ENCODE results near the gene HMGXB3.

HMGXB3 gene

GRCh38 chr5:150000256-150000989 is at the start of gene HMGXB3, which contains the start of gene TIGD6:
TSS of gene HMGXB3 (plus strand) at chr5:150000739. CDS start at chr5:150004853, 4,114 bp downstream.
TSS of gene TIGD6 (minus strand) at chr5:150000654. CDS start at chr5:149996348, 4,306 bp downstream.
- in situ Hi-C loops (cut with MboI; ENCODE audit: low sequenced_read_pairs) = no loop called here

- in situ Hi-C loops (cut with MboI; ENCODE audit: low sequenced_read_pairs) = no loop called here
These were observed 49.3 kb upstream of the HMGXB3 start for GRCh38 chr5:149951138-149951749.

- in situ Hi-C loops (cut with MboI; ENCODE audit: low sequenced_read_pairs) = no loop called here
These were observed 47.0 kb upstream of the HMGXB3 start for GRCh38 chr5:149953436-149954121.

GRCh38 chr5:149954798-149955197 is 45.7 kb upstream of the HMGXB3 start:
- in situ Hi-C loops (cut with MboI; ENCODE audit: low sequenced_read_pairs) = no loop called here

GRCh38 chr5:149956685-149957084 is 43.9 kb upstream of the HMGXB3 start:
- in situ Hi-C loops (cut with MboI; ENCODE audit: low sequenced_read_pairs) = no loop called here

- in situ Hi-C loops (cut with MboI; ENCODE audit: low sequenced_read_pairs) = no loop called here
These were observed 42.7 kb upstream of the HMGXB3 start for GRCh38 chr5:149957855-149958254.

GRCh38 chr5:149959406-149960236 is 40.9 kb upstream of the HMGXB3 start:
- in situ Hi-C loops (cut with MboI; ENCODE audit: low sequenced_read_pairs) = no loop called here

GRCh38 chr5:149960272-149961185 is 40.0 kb upstream of the HMGXB3 start, which contains the start of gene SLC26A2:
TSS of gene SLC26A2 (plus strand) at chr5:149960758. CDS start at chr5:149977653, 16,895 bp downstream.
- in situ Hi-C loops (cut with MboI; ENCODE audit: low sequenced_read_pairs) = no loop called here

- in situ Hi-C loops (cut with MboI; ENCODE audit: low sequenced_read_pairs) = no loop called here
These were observed 39.3 kb upstream of the HMGXB3 start for GRCh38 chr5:149961186-149961685.

- in situ Hi-C loops (cut with MboI; ENCODE audit: low sequenced_read_pairs) = no loop called here
These were observed 38.6 kb upstream of the HMGXB3 start for GRCh38 chr5:149961957-149962409.

GRCh38 chr5:149962601-149963300 is 37.8 kb upstream of the HMGXB3 start:
- in situ Hi-C loops (cut with MboI; ENCODE audit: low sequenced_read_pairs) = no loop called here

- in situ Hi-C loops (cut with MboI; ENCODE audit: low sequenced_read_pairs) = no loop called here
These were observed 36.8 kb upstream of the HMGXB3 start for GRCh38 chr5:149963729-149964128.

- in situ Hi-C loops (cut with MboI; ENCODE audit: low sequenced_read_pairs) = loop anchor here (5.0 kb wide), 1 partner anchor 125 kb away; no protein-coding TSS in a partner anchor
These were observed 33.6 kb upstream of the HMGXB3 start for GRCh38 chr5:149966946-149967345.

GRCh38 chr5:149969181-149969930 is 31.2 kb upstream of the HMGXB3 start:
- in situ Hi-C loops (cut with MboI; ENCODE audit: low sequenced_read_pairs) = loop anchor here (5.0 kb wide), 1 partner anchor 127 kb away; no protein-coding TSS in a partner anchor

- in situ Hi-C loops (cut with MboI; ENCODE audit: low sequenced_read_pairs) = no loop called here
These were observed 25.1 kb upstream of the HMGXB3 start for GRCh38 chr5:149975409-149975808.

GRCh38 chr5:149979896-149980295 is 20.6 kb upstream of the HMGXB3 start:
- in situ Hi-C loops (cut with MboI; ENCODE audit: low sequenced_read_pairs) = no loop called here

GRCh38 chr5:149981206-149981605 is 19.3 kb upstream of the HMGXB3 start:
- in situ Hi-C loops (cut with MboI; ENCODE audit: low sequenced_read_pairs) = no loop called here

- in situ Hi-C loops (cut with MboI; ENCODE audit: low sequenced_read_pairs) = no loop called here
These were observed 18.0 kb upstream of the HMGXB3 start for GRCh38 chr5:149982505-149982904.

All from HL-60/S4 treated with retinoic acid at 250 ng/mL for 4 days and 3 days (cell line).